GM12878 (cell line): ENCODE results near the gene YPEL3.

Source experiments
- CHD4 ChIP-seq: fragments of 200-600 bp; sonication (generic); IDR thresholded peaks from 2 replicates; pipeline ENCODE4 v1.6.1; 2016; ENCODE audit warnings: mild to moderate bottlenecking
- CREB1 ChIP-seq: IDR thresholded peaks from 2 replicates; pipeline ENCODE4 v1.6.1; 2012; ENCODE audit warnings: low read depth, mild to moderate bottlenecking, inconsistent platforms
- CREM ChIP-seq: IDR thresholded peaks from 2 replicates; pipeline ENCODE4 v1.6.1; 2014; ENCODE audit warnings: antibody characterized with exemption, low read depth
- EZH2 ChIP-seq: IDR thresholded peaks from 2 replicates; pipeline ENCODE4 v1.6.1; 2012; ENCODE audit warnings: low read depth, mild to moderate bottlenecking, control low read depth, inconsistent platforms, low read length, borderline replicate concordance; ENCODE audit not compliant: control insufficient read depth
- NFYB ChIP-seq: IDR thresholded peaks from 2 replicates; pipeline ENCODE4 v1.6.1; 2011; ENCODE audit warnings: low read depth, mild to moderate bottlenecking, low read length, improper control_type of control experiment, moderate library complexity; ENCODE audit not compliant: insufficient read depth
- NR2C1 ChIP-seq: fragments of 450-650 bp; IDR thresholded peaks from 2 replicates; pipeline ENCODE4 v1.6.1; 2017; ENCODE audit warnings: antibody characterized with exemption, mild to moderate bottlenecking, moderate library complexity
- POU2F2 ChIP-seq: IDR thresholded peaks from 3 replicates; pipeline ENCODE4 v1.6.1; 2011; ENCODE audit warnings: low read depth, mild to moderate bottlenecking, low read length, borderline replicate concordance
- TARDBP ChIP-seq: IDR thresholded peaks from 2 replicates; pipeline ENCODE4 v1.6.1; 2016; ENCODE audit warnings: borderline replicate concordance
- TCF12 ChIP-seq: IDR thresholded peaks from 2 replicates; pipeline ENCODE4 v1.6.1; 2011; ENCODE audit warnings: low read depth, mild to moderate bottlenecking, low read length
- YBX1 ChIP-seq: fragments of 450-650 bp; IDR thresholded peaks from 2 replicates; pipeline ENCODE4 v1.6.1; 2016; ENCODE audit warnings: antibody characterized with exemption
- TF ChIP-seq, protein P1 (sequence below), 3 experiments: IDR thresholded peaks in 2 of 3; conservative IDR thresholded peaks in 1 of 3; 2 replicates each; pipeline ENCODE4 v1.5.1; 2011; ENCODE audit warnings: low read depth in 3 of 3, low read length in 3 of 3, mild to moderate bottlenecking in 3 of 3, control low read depth in 2 of 3, moderate library complexity in 2 of 3, inconsistent platforms in 1 of 3, mixed read lengths in 1 of 3; ENCODE audit not compliant: control insufficient read depth in 2 of 3, insufficient read depth in 1 of 3; ENCODE audit errors: extremely low read depth in 1 of 3

DNA sequence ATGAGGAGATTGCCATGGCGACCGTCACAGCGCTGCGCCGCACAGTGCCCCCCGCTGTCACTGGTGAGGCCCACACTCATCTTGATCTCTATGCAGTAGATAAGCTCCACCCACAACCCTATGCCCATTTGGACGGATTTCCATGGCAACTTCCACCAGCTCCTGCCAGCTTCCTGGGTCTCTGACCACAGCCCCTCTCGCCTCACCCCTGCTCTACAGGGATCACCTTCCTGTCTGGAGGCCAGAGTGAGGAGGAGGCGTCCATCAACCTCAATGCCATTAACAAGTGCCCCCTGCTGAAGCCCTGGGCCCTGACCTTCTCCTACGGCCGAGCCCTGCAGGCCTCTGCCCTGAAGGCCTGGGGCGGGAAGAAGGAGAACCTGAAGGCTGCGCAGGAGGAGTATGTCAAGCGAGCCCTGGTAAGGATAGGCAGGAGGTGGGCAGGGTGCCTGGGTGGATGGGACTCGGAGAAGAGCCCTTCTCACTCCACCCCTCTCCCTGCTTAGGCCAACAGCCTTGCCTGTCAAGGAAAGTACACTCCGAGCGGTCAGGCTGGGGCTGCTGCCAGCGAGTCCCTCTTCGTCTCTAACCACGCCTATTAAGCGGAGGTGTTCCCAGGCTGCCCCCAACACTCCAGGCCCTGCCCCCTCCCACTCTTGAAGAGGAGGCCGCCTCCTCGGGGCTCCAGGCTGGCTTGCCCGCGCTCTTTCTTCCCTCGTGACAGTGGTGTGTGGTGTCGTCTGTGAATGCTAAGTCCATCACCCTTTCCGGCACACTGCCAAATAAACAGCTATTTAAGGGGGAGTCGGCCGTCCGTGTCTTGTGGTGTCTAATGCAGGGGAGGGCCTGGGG is 26.2 kb downstream of the YPEL3 start:
- TF ChIP-seq CREM (no peak), EZH2 (no peak), TCF12 (no peak), TARDBP (no peak), CREB1 (no peak), POU2F2 (no peak), YBX1 (no peak), NFYB (no peak), NR2C1 (no peak), CHD4 (no peak)
- TF ChIP-seq, protein P1, sequence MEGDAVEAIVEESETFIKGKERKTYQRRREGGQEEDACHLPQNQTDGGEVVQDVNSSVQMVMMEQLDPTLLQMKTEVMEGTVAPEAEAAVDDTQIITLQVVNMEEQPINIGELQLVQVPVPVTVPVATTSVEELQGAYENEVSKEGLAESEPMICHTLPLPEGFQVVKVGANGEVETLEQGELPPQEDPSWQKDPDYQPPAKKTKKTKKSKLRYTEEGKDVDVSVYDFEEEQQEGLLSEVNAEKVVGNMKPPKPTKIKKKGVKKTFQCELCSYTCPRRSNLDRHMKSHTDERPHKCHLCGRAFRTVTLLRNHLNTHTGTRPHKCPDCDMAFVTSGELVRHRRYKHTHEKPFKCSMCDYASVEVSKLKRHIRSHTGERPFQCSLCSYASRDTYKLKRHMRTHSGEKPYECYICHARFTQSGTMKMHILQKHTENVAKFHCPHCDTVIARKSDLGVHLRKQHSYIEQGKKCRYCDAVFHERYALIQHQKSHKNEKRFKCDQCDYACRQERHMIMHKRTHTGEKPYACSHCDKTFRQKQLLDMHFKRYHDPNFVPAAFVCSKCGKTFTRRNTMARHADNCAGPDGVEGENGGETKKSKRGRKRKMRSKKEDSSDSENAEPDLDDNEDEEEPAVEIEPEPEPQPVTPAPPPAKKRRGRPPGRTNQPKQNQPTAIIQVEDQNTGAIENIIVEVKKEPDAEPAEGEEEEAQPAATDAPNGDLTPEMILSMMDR (IDR thresholded peaks at IDR 0.05 in 2 of 3, conservative IDR thresholded peaks at IDR 0.05 in 1 of 3; ENCODE audit: control insufficient read depth in 2 of 3, extremely low read depth in 1 of 3, insufficient read depth in 1 of 3, low read depth in 3 of 3, low read length in 3 of 3): no peak
